SK-N-MC (cell line): Measurements from ENCODE around the gene CRTC2.

Source experiments
- EZH2 ChIP-seq: fragments of 200-600 bp; sonication (generic); IDR thresholded peaks from one replicate; pipeline ENCODE4 v1.6.1; 2017; ENCODE audit warnings: antibody characterized with exemption
- POLR2AphosphoS5 ChIP-seq: IDR thresholded peaks from 2 replicates; pipeline ENCODE4 v1.6.1; 2012; ENCODE audit warnings: mild to moderate bottlenecking, low read depth, low read length, borderline replicate concordance

DNA sequence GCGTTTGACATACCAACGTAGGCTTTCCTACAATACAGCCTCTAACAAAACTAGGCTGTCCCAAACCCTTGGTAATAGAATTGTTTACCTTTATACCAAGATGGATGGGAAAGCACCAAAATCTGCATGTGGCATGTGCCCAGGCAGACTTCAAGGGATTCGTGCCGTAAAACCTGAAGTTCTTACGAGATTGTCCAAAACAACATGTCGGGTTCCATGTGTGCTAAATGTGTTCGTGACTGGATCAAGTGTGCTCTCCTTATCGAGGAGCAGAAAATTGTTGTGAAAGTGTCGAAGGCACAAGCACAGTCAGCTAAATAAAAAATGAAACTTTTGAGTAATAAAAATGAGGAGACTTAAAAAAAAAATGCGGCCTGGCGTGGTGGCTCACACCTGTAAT lies 37.2 kb upstream of the CRTC2 start:
- no peak for TF ChIP-seq POLR2AphosphoS5
- no peak for TF ChIP-seq EZH2
